HEK293 (cell line): ENCODE data around the gene PKD2.

Experiments
- CTCF ChIA-PET: fragments of 350-600 bp; formaldehyde crosslinking; extraction: SDS; loops from one replicate; lab custom pipeline; 2021; ENCODE audit warnings: antibody characterized with exemption; lab: Yijun Ruan, JAX
- POLR2A ChIA-PET: fragments of 300-600 bp; formaldehyde crosslinking; extraction: SDS; loops from one replicate; lab custom pipeline; 2020; ENCODE audit warnings: antibody characterized with exemption, inconsistent platforms; lab: Yijun Ruan, JAX
- H3K27ac ChIP-seq: fragments of 200-500 bp; sonication (Bioruptor generic); 2 replicates; pipeline ENCODE4 v1.5.1; 2014; ENCODE audit warnings: low read depth, low read length, control low read depth, inconsistent platforms; ENCODE audit errors: extremely low read depth
- H3K36me3 ChIP-seq, 2 experiments: fragments of 200-500 bp in 1 of 2; sonication (Bioruptor generic) in 1 of 2; 1 replicate in 1 of 2; 2 replicates in 1 of 2; pipeline ENCODE4 v1.5.1; 2014 to 2017; ENCODE audit warnings: inconsistent platforms in 2 of 2, low read length in 2 of 2; ENCODE audit not compliant: control insufficient read depth in 2 of 2, insufficient read depth in 1 of 2
- H3K4me1 ChIP-seq: fragments of 200-500 bp; sonication (Bioruptor generic); 2 replicates; pipeline ENCODE4 v1.5.1; 2014; ENCODE audit warnings: mild to moderate bottlenecking, low read length, inconsistent platforms; ENCODE audit not compliant: control insufficient read depth, insufficient read depth
- H3K4me3 ChIP-seq: 2 replicates; pipeline ENCODE4 v1.5.1; 2011; ENCODE audit warnings: low read depth, mild to moderate bottlenecking, control low read depth, low read length, moderate library complexity
- H3K9me3 ChIP-seq: fragments of 200-500 bp; sonication (Bioruptor generic); 2 replicates; pipeline ENCODE4 v1.5.1; 2014; ENCODE audit warnings: low read depth, low read length, inconsistent platforms; ENCODE audit not compliant: control insufficient read depth, insufficient read depth
- BCL11A ChIP-seq: fragments of 450-650 bp; formaldehyde crosslinking; IDR thresholded peaks from 2 replicates; pipeline ENCODE4 v1.5.1; 2016; ENCODE audit warnings: low read depth, missing biosample characterization, missing genetic modification characterization
- EGR2 ChIP-seq: fragments of 450-650 bp; formaldehyde crosslinking; IDR thresholded peaks from 2 replicates; pipeline ENCODE4 v1.5.1; 2016; ENCODE audit warnings: low read depth, missing biosample characterization, missing genetic modification characterization
- FEZF1 ChIP-seq: fragments of 450-650 bp; formaldehyde crosslinking; IDR thresholded peaks from 2 replicates; pipeline ENCODE4 v1.5.1; 2016; ENCODE audit warnings: missing biosample characterization, missing genetic modification characterization
- GLIS2 ChIP-seq: fragments of 450-650 bp; formaldehyde crosslinking; IDR thresholded peaks from 2 replicates; pipeline ENCODE4 v1.5.1; 2016; ENCODE audit warnings: missing biosample characterization, missing genetic modification characterization
- HOXD13 ChIP-seq: sonication (generic); formaldehyde crosslinking; IDR thresholded peaks from 2 replicates; pipeline ENCODE4 v1.8.0; 2022; ENCODE audit warnings: missing genetic modification reagents, borderline replicate concordance
- IKZF3 ChIP-seq: fragments of 450-650 bp; IDR thresholded peaks from 2 replicates; pipeline ENCODE4 v1.5.0; 2018; ENCODE audit warnings: missing biosample characterization, mild to moderate bottlenecking, missing genetic modification characterization, moderate library complexity
- KLF8 ChIP-seq: fragments of 450-650 bp; formaldehyde crosslinking; IDR thresholded peaks from 2 replicates; pipeline ENCODE4 v1.5.1; 2016; ENCODE audit warnings: missing biosample characterization, missing genetic modification characterization
- OSR2 ChIP-seq: fragments of 450-650 bp; formaldehyde crosslinking; IDR thresholded peaks from 2 replicates; pipeline ENCODE4 v1.5.1; 2016; ENCODE audit warnings: missing biosample characterization, missing genetic modification characterization
- PBX3 ChIP-seq: sonication (generic); formaldehyde crosslinking; IDR thresholded peaks from 2 replicates; pipeline ENCODE4 v1.8.1; 2022; ENCODE audit warnings: mild to moderate bottlenecking, moderate library complexity, missing genetic modification reagents
- TCF7L2 ChIP-seq: IDR thresholded peaks from 2 replicates; pipeline ENCODE4 v1.6.1; 2011; ENCODE audit warnings: low read depth, mild to moderate bottlenecking, inconsistent platforms, low read length, moderate library complexity, borderline replicate concordance
- YY1 ChIP-seq: fragments of 450-650 bp; formaldehyde crosslinking; IDR thresholded peaks from 2 replicates; pipeline ENCODE4 v1.5.1; 2018; ENCODE audit warnings: missing biosample characterization, missing genetic modification characterization
- YY2 ChIP-seq: fragments of 450-650 bp; formaldehyde crosslinking; IDR thresholded peaks from 2 replicates; pipeline ENCODE4 v1.5.1; 2016; ENCODE audit warnings: missing biosample characterization, missing genetic modification characterization
- ZBTB20 ChIP-seq: fragments of 450-650 bp; formaldehyde crosslinking; IDR thresholded peaks from 2 replicates; pipeline ENCODE4 v1.5.1; 2016; ENCODE audit warnings: missing biosample characterization, missing genetic modification characterization
- ZBTB8A ChIP-seq: fragments of 450-650 bp; formaldehyde crosslinking; IDR thresholded peaks from 2 replicates; pipeline ENCODE4 v1.5.1; 2016; ENCODE audit warnings: missing biosample characterization, missing genetic modification characterization
- ZFHX2 ChIP-seq: fragments of 450-650 bp; formaldehyde crosslinking; conservative IDR thresholded peaks from 2 replicates; pipeline ENCODE4 v1.5.1; 2016; ENCODE audit warnings: missing biosample characterization, missing genetic modification characterization
- ZFP3 ChIP-seq: fragments of 450-650 bp; formaldehyde crosslinking; IDR thresholded peaks from 2 replicates; pipeline ENCODE4 v1.5.1; 2016; ENCODE audit warnings: low read depth, missing biosample characterization, missing genetic modification characterization
- ZNF112 ChIP-seq: fragments of 450-650 bp; formaldehyde crosslinking; IDR thresholded peaks from 2 replicates; pipeline ENCODE4 v1.5.0; 2017; ENCODE audit warnings: missing biosample characterization, missing genetic modification characterization
- ZNF114 ChIP-seq: fragments of 450-650 bp; formaldehyde crosslinking; IDR thresholded peaks from 2 replicates; pipeline ENCODE4 v1.5.0; 2017; ENCODE audit warnings: missing biosample characterization, missing genetic modification characterization
- ZNF16 ChIP-seq: fragments of 450-650 bp; formaldehyde crosslinking; IDR thresholded peaks from 2 replicates; pipeline ENCODE4 v1.5.1; 2016; ENCODE audit warnings: low read depth, missing biosample characterization, missing genetic modification characterization
- ZNF324 ChIP-seq: fragments of 450-650 bp; formaldehyde crosslinking; IDR thresholded peaks from 2 replicates; pipeline ENCODE4 v1.5.1; 2016; ENCODE audit warnings: missing biosample characterization, missing genetic modification characterization
- ZNF335 ChIP-seq: fragments of 450-650 bp; formaldehyde crosslinking; conservative IDR thresholded peaks from 2 replicates; pipeline ENCODE4 v1.5.1; 2016; ENCODE audit warnings: missing biosample characterization, missing genetic modification characterization
- ZNF341 ChIP-seq: fragments of 450-650 bp; formaldehyde crosslinking; IDR thresholded peaks from 2 replicates; pipeline ENCODE4; 2016; ENCODE audit warnings: low read depth, missing biosample characterization, missing genetic modification characterization
- ZNF350 ChIP-seq: fragments of 450-650 bp; formaldehyde crosslinking; IDR thresholded peaks from 2 replicates; pipeline ENCODE4 v1.5.0; 2017; ENCODE audit warnings: missing biosample characterization, mild to moderate bottlenecking, missing genetic modification characterization
- ZNF37A ChIP-seq: fragments of 450-650 bp; IDR thresholded peaks from 2 replicates; pipeline ENCODE4 v1.5.1; 2018; ENCODE audit warnings: missing biosample characterization, missing genetic modification characterization
- ZNF433 ChIP-seq: fragments of 450-650 bp; formaldehyde crosslinking; IDR thresholded peaks from 2 replicates; pipeline ENCODE4 v1.5.1; 2016; ENCODE audit warnings: missing biosample characterization, missing genetic modification characterization, low read depth
- ZNF501 ChIP-seq: fragments of 450-650 bp; formaldehyde crosslinking; IDR thresholded peaks from 2 replicates; pipeline ENCODE4 v1.5.1; 2016; ENCODE audit warnings: missing biosample characterization, missing genetic modification characterization
- ZNF513 ChIP-seq: fragments of 450-650 bp; IDR thresholded peaks from 2 replicates; pipeline ENCODE4 v1.5.1; 2018; ENCODE audit warnings: missing biosample characterization, missing genetic modification characterization
- ZNF548 ChIP-seq: fragments of 450-650 bp; formaldehyde crosslinking; IDR thresholded peaks from 2 replicates; pipeline ENCODE4 v1.5.1; 2016; ENCODE audit warnings: missing biosample characterization, missing genetic modification characterization
- ZNF549 ChIP-seq: fragments of 450-650 bp; IDR thresholded peaks from 2 replicates; pipeline ENCODE4 v1.5.1; 2018; ENCODE audit warnings: missing biosample characterization, missing genetic modification characterization, mild to moderate bottlenecking, inconsistent platforms, moderate library complexity
- ZNF555 ChIP-seq: fragments of 450-650 bp; formaldehyde crosslinking; conservative IDR thresholded peaks from 2 replicates; pipeline ENCODE4 v1.5.1; 2017; ENCODE audit warnings: missing biosample characterization, mild to moderate bottlenecking, missing genetic modification characterization, inconsistent platforms
- ZNF558 ChIP-seq: fragments of 450-650 bp; formaldehyde crosslinking; IDR thresholded peaks from 2 replicates; pipeline ENCODE4 v1.5.1; 2016; ENCODE audit warnings: missing biosample characterization, missing genetic modification characterization
- ZNF623 ChIP-seq: fragments of 450-650 bp; formaldehyde crosslinking; IDR thresholded peaks from 2 replicates; pipeline ENCODE4 v1.5.1; 2016; ENCODE audit warnings: missing biosample characterization, missing genetic modification characterization
- ZNF660 ChIP-seq: fragments of 450-650 bp; IDR thresholded peaks from 2 replicates; pipeline ENCODE4 v1.5.1; 2018; ENCODE audit warnings: missing biosample characterization, mild to moderate bottlenecking, missing genetic modification characterization
- ZNF664 ChIP-seq: fragments of 450-650 bp; formaldehyde crosslinking; IDR thresholded peaks from 2 replicates; pipeline ENCODE4 v1.5.1; 2016; ENCODE audit warnings: missing biosample characterization, missing genetic modification characterization
- TF ChIP-seq, protein P1 (sequence below): fragments of 450-650 bp; formaldehyde crosslinking; optimal IDR thresholded peaks from 2 replicates; pipeline ENCODE3; 2016; ENCODE audit warnings: missing biosample characterization, mild to moderate bottlenecking, missing genetic modification characterization
- TF ChIP-seq, protein P2 (sequence below): fragments of 450-650 bp; formaldehyde crosslinking; IDR thresholded peaks from 2 replicates; pipeline ENCODE4 v1.5.1; 2017; ENCODE audit warnings: missing biosample characterization, missing genetic modification characterization

The PKD2 gene

GRCh38 chr4:88007304-88008121 lies at the start of gene PKD2:
TSS of gene PKD2 (plus strand) at chr4:88007635. CDS start at chr4:88007734, 99 bp downstream.
- Histone ChIP-seq H3K4me1 (0 out of 2 replicates have a peak, but pooled peaks cover 2% of the 10 kb centered on the region), H3K36me3 (no peaks in the 10 kb centered on the region), H3K27ac (peak within 1 kb of the TSS; percentile 80; the same call in 1 of the 2 replicates), H3K4me3 (peak within 1 kb of the TSS; percentile 85), H3K9me3 (no peaks in the 10 kb centered on the region)
- CTCF ChIA-PET, result interaction anchor here (0.6 kb wide), 1 partner anchor 45 kb away, joined by 5 read pairs; no protein-coding TSS in a partner anchor
- TF ChIP-seq ZNF555 (tag by site-specific recombination) (no peak), GLIS2 (tag by site-specific recombination) (peak; percentile 42; the same call in 1 of the 2 replicates), ZNF350 (tag by site-specific recombination) (no peak), TCF7L2 (no peak), PBX3 (CRISPR knock-in tag) (no peak), ZNF37A (tag by site-specific recombination) (no peak), ZNF335 (tag by site-specific recombination) (peak; percentile 49; the same call in 1 of the 2 replicates), BCL11A (tag by site-specific recombination) (no peak), ZNF112 (tag by site-specific recombination) (no peak), OSR2 (tag by site-specific recombination) (no peak), ZFHX2 (tag by site-specific recombination) (peak; percentile 59), ZNF623 (tag by site-specific recombination) (no peak), HOXD13 (CRISPR knock-in tag) (no peak), ZNF324 (tag by site-specific recombination) (no peak), ZNF549 (peak; percentile 67; the same call in 1 of the 2 replicates), IKZF3 (tag by site-specific recombination) (peak; percentile 65), ZBTB20 (tag by site-specific recombination) (peak; percentile 66; the same call in 1 of the 2 replicates), ZNF660 (0 out of 2 replicates have a peak, but pooled peaks have one; percentile 53), YY1 (tag by site-specific recombination) (no peak), ZNF433 (tag by site-specific recombination) (no peak), ZNF501 (tag by site-specific recombination) (no peak), ZNF558 (tag by site-specific recombination) (no peak), ZNF513 (tag by site-specific recombination) (peak; percentile 76), ZFP3 (tag by site-specific recombination) (no peak), KLF8 (tag by site-specific recombination) (peak; percentile 32; the same call in 1 of the 2 replicates), EGR2 (tag by site-specific recombination) (peak; percentile 13; the same call in 1 of the 2 replicates), ZNF341 (tag by site-specific recombination) (peak; percentile 42), YY2 (no peak), ZNF548 (no peak), ZNF664 (tag by site-specific recombination) (no peak), ZBTB8A (peak; percentile 81), ZNF16 (tag by site-specific recombination) (no peak), ZNF114 (no peak), FEZF1 (tag by site-specific recombination) (no peak)
- TF ChIP-seq, protein P1, sequence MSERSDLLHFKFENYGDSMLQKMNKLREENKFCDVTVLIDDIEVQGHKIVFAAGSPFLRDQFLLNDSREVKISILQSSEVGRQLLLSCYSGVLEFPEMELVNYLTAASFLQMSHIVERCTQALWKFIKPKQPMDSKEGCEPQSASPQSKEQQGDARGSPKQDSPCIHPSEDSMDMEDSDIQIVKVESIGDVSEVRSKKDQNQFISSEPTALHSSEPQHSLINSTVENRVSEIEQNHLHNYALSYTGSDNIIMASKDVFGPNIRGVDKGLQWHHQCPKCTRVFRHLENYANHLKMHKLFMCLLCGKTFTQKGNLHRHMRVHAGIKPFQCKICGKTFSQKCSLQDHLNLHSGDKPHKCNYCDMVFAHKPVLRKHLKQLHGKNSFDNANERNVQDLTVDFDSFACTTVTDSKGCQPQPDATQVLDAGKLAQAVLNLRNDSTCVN (tag by site-specific recombination), result peak; percentile 60
- TF ChIP-seq, protein P2, sequence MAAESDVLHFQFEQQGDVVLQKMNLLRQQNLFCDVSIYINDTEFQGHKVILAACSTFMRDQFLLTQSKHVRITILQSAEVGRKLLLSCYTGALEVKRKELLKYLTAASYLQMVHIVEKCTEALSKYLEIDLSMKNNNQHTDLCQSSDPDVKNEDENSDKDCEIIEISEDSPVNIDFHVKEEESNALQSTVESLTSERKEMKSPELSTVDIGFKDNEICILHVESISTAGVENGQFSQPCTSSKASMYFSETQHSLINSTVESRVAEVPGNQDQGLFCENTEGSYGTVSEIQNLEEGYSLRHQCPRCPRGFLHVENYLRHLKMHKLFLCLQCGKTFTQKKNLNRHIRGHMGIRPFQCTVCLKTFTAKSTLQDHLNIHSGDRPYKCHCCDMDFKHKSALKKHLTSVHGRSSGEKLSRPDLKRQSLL (tag by site-specific recombination), result peak; percentile 87
- POLR2A ChIA-PET, result no interaction called here
